ENCODE measurements around the gene CMTM2.

GRCh38 chr16:66618588-66619375, 39.5 kb downstream of the CMTM2 start:
- no peak for TF ChIP-seq CTCF (IDR thresholded peaks at IDR 0.05)
- TF ChIP-seq POLR2A (IDR thresholded peaks at IDR 0.05), result no peak

All from heart left ventricle (tissue), 13 donors.